Left lung (tissue), 10 donors: ENCODE data around the gene TRPV4. TPM values are rescaled to one million over a fixed set of nuclear protein-coding genes. Genes with fewer than 3 reads are reported as not detected.
"Not testable (repeated sequence)": the region's sequence is repeated elsewhere in the genome, so short reads cannot be mapped to it uniquely, and the experiment has no call there.

Source experiments
- ATAC-seq: fragments of 200-7000 bp; cut with Tn5 transposase; one replicate; pipeline ENCODE4 v1.9.1; 2020; ENCODE audit warnings: moderate library complexity
- DNase-seq, 4 donors: peaks; one replicate each; pipeline ENCODE4 v3.0.0-alpha.2; 2013 to 2020
- H3K27ac ChIP-seq, 2 donors: fragments of 200-600 bp; sonication (generic) in 1 of 2; one replicate each; pipeline versions ENCODE4 v1.5.0 to v1.8.0; 2020 to 2021
- H3K27me3 ChIP-seq, 2 donors: fragments of 200-600 bp; sonication (generic) in 1 of 2; one replicate each; pipeline versions ENCODE4 v1.5.0 to v1.8.0; 2020 to 2021
- H3K36me3 ChIP-seq, 2 donors: fragments of 200-600 bp; sonication (generic) in 1 of 2; one replicate each; pipeline versions ENCODE4 v1.5.0 to v1.8.0; 2020 to 2021
- H3K4me1 ChIP-seq, 2 donors: fragments of 200-600 bp; one replicate each; pipeline ENCODE4 v1.8.0; 2021
- H3K4me3 ChIP-seq, 2 donors: fragments of 200-600 bp; sonication (generic) in 1 of 2; one replicate each; pipeline versions ENCODE4 v1.5.0 to v1.8.0; 2020 to 2021; ENCODE audit warnings: mild to moderate bottlenecking in 1 of 2
- H3K9me3 ChIP-seq, 2 donors: fragments of 200-600 bp; sonication (generic) in 1 of 2; one replicate each; pipeline versions ENCODE4 v1.5.0 to v1.8.0; 2020 to 2021
- intact Hi-C, 2 donors: fragments of 100-400 bp; cut with DNase I; formaldehyde crosslinking; loops; one replicate each; pipeline versions ENCODE4 v1.11.2 to v1.14.2; 2022
- polyA plus RNA-seq, 6 donors: library from polyadenylated mRNA; unstranded; fragments of 120-200 nt; gene quantifications; one replicate each; pipeline ENCODE4 v1.2.1, GENCODE V29; 2013; ENCODE audit not compliant: insufficient read length in 6 of 6
- total RNA-seq, 2 donors: library from RNA; stranded (reverse); fragmentation: NEBNext Ultra II Directional; extraction: Animal tissue kit (Norgen Biotek cat#: 25700); gene quantifications; one replicate each; pipeline ENCODE4 v1.2.1, GENCODE V29; 2021
- TF ChIP-seq, protein P1 (sequence below), 2 donors: fragments of 200-600 bp; sonication (generic) in 1 of 2; IDR thresholded peaks; one replicate each; pipeline versions ENCODE4 v1.5.0 to v1.8.0; 2021; ENCODE audit warnings: antibody characterized with exemption in 2 of 2
- donor health status: DM: no; HTN: yes; CAD: no.
- donor health status: DM: no; HTN: no; CAD: no.

TRPV4 gene
- total and polyA plus RNA-seq, 8 donors, result 2.2 to 3.7 (median 3.2) TPM

DNA sequence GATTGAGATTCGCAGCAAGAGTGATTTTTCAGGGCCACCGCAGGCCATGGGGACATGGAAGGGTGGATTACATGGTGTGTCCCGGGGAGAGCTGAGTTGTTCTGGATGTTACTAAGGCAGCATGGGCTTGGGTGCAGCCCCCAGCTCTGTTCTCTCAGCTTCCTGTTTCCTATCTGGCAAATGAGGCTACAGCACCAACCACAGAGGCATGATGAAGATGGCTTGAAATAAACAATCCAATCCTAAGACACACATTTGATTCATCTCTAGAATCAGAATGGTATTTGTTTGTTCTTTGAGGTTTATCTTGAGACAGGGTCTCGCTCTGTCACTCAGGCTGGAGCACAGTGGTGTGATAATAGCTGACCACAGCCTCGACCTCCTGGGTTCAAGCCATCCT is 25.6 kb upstream of the TRPV4 start:
- peaks cover 0 to under 1% of the 10 kb centered on the region in 2 donors for H3K4me1 ChIP-seq
- intact Hi-C loops, result no loop called here
- DNase-seq, result no peak
- H3K27ac ChIP-seq, result no peak overlapping the region
- H3K36me3 ChIP-seq, result peaks cover 0 to 64% of the 10 kb centered on the region in 2 donors
- ATAC-seq, result no peak
- no peak overlapping the region for H3K4me3 ChIP-seq
- H3K9me3 ChIP-seq, result no peaks in the 10 kb centered on the region
- TF ChIP-seq, protein P1, sequence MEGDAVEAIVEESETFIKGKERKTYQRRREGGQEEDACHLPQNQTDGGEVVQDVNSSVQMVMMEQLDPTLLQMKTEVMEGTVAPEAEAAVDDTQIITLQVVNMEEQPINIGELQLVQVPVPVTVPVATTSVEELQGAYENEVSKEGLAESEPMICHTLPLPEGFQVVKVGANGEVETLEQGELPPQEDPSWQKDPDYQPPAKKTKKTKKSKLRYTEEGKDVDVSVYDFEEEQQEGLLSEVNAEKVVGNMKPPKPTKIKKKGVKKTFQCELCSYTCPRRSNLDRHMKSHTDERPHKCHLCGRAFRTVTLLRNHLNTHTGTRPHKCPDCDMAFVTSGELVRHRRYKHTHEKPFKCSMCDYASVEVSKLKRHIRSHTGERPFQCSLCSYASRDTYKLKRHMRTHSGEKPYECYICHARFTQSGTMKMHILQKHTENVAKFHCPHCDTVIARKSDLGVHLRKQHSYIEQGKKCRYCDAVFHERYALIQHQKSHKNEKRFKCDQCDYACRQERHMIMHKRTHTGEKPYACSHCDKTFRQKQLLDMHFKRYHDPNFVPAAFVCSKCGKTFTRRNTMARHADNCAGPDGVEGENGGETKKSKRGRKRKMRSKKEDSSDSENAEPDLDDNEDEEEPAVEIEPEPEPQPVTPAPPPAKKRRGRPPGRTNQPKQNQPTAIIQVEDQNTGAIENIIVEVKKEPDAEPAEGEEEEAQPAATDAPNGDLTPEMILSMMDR (IDR thresholded peaks at IDR 0.05), result no peak
- no peaks in the 10 kb centered on the region for H3K27me3 ChIP-seq

DNA sequence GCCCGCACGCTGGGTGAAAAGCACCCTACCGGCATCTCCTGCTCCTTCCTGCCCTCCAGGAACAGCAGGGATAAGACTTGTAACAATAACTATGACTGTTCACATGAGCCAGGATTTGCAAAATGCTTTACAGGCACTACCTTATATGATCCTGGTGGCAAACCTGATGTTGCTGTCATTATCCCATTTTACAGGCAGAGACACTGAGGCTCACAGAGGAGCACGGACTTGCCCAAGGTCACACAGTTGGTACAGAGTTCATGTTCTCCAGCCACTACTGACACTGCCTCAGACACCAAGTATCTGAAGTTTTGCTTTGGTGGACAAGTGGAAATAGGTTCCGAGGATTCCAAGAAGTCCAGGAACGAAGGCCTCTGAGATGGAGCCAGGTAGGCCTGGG is 24.5 kb upstream of the TRPV4 start:
- Histone ChIP-seq H3K27ac (no peak overlapping the region), H3K27me3 (no peaks in the 10 kb centered on the region), H3K36me3 (peaks cover 0 to 64% of the 10 kb centered on the region in 2 donors), H3K4me3 (no peak overlapping the region), H3K4me1 (no peaks in the 10 kb centered on the region), H3K9me3 (no peaks in the 10 kb centered on the region)
- TF ChIP-seq, protein P1 (IDR thresholded peaks at IDR 0.05), result no peak
- intact Hi-C loops, result no loop called here
- ATAC-seq, result no peak
- no peak for DNase-seq

DNA sequence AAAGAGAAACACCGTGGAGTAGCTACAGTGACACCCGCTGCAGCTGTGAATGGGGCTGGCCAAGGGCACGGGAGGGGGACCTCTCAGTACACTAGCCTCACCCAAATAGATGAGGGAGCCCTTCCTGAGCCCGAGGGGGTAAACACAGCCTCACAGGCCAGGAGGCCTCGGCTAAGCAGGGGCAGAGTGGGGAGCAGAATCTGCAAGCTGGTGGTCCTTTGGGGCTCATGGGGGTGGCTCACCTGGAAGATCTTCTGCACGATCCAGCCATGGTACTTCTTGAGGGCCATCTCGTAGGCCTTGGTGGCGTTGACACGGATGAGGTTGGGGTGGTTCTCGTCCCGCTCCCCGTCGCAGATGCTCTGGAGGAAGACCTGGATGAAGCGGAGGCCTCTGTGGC is 22.2 kb upstream of the TRPV4 start:
- Histone ChIP-seq H3K27ac (no peak overlapping the region), H3K36me3 (peaks cover 0 to 69% of the 10 kb centered on the region in 2 donors), H3K27me3 (no peaks in the 10 kb centered on the region), H3K9me3 (no peaks in the 10 kb centered on the region), H3K4me3 (no peak overlapping the region), H3K4me1 (no peaks in the 10 kb centered on the region)
- no peak for DNase-seq
- TF ChIP-seq, protein P1 (IDR thresholded peaks at IDR 0.05), result no peak
- intact Hi-C loops, result no loop called here
- no peak for ATAC-seq

DNA sequence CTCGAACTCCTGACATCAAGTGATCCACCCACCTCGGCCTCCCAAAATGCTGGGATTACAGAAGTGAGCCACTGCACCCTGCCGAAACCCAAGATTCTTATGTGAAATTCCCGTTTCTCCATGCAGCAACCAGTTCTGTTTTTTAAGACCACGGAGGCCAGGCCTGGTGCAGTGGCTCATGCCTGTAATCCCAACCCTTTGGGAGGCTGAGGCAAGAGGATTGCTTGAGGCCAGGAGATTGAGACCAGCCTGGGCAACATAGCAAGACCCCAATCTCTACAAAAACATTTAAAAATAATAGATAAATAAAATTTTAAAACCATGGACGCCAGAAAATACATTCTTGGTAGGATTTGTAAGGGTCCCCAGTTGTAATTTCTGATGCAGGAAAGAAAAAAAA is 17.3 kb upstream of the TRPV4 start:
- H3K27ac ChIP-seq, intact Hi-C loops, H3K9me3 ChIP-seq, ATAC-seq, H3K27me3 ChIP-seq, H3K4me3 ChIP-seq, DNase-seq: not testable (repeated sequence)
- peaks cover 2 to 27% of the 10 kb centered on the region in 2 donors for H3K4me1 ChIP-seq
- H3K36me3 ChIP-seq, result peaks cover 0 to 37% of the 10 kb centered on the region in 2 donors

DNA sequence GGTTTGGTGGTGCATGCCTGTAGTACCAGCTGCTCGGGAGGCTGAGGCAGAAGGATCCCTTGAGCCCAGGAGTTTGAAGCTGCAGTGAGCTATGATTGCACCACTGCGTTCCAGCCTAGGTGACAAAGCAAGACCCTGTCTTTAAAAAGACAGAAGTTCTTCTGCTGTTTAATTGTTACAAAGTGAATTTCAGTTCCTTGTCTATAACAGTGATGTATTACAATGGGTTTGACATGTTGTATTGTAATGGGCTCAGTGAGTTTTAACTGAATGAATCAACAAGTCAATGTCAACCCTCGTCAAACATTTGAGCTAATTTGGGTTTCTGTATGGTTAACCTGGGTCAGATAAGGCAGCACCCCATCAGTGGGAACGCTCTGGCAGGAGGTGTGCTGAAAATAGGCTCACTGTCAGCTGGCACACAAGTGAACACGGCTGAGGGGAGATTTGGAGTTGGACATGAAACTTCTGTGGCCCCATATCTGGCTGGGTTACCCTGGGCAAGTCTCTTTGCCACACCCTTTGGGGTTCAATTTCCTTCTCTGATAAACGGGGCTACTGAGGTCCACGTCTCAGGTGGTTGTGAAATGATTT is 14.0 kb upstream of the TRPV4 start:
- intact Hi-C loops, result no loop called here
- H3K4me1 ChIP-seq, result peaks cover 7 to 34% of the 10 kb centered on the region in 2 donors
- peaks cover 0 to 15% of the 10 kb centered on the region in 2 donors for H3K36me3 ChIP-seq
- no peaks in the 10 kb centered on the region for H3K27me3 ChIP-seq
- H3K9me3 ChIP-seq, result no peaks in the 10 kb centered on the region
- peak overlapping the region in 1 of 2 donors; percentile 71 for H3K27ac ChIP-seq
- H3K4me3 ChIP-seq, result no peak overlapping the region
- TF ChIP-seq, protein P1 (IDR thresholded peaks at IDR 0.05), result no peak
- ATAC-seq (no peak), DNase-seq (no peak)

DNA sequence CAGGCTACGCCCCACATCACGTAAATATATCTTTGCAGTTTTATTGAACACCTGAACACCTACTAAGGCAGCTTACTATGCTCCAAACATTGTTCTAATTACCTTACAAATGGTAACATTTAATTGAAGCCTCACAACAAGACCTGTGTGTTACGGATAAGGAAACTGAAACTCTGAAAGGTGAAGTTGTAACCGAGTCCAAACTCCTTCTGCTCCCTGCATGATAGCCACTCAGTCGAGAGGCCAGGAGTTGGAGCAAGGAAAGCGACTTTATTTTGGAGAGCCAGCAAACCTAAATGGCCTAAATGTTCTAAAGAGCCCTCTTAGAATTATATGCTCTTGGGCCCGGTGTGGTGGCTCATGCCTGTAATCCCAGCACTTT is 12.6 kb upstream of the TRPV4 start:
- Histone ChIP-seq H3K4me3 (peak overlapping the region in 1 of 2 donors; percentile 29), H3K36me3 (peaks cover 0 to 5% of the 10 kb centered on the region in 2 donors), H3K9me3 (no peaks in the 10 kb centered on the region), H3K27ac (peak overlapping the region in 1 of 2 donors; percentile 71), H3K4me1 (peaks cover 7 to 34% of the 10 kb centered on the region in 2 donors), H3K27me3 (no peaks in the 10 kb centered on the region)
- no peak for ATAC-seq
- TF ChIP-seq, protein P1 (IDR thresholded peaks at IDR 0.05), result no peak
- intact Hi-C loops, result no loop called here
- DNase-seq, result no peak
